PFSK-1 (cell line): ENCODE measurements around the gene MAB21L4.

Source experiments
- FOXP2 ChIP-seq: optimal IDR thresholded peaks from 2 replicates; pipeline ENCODE3; 2011; ENCODE audit warnings: borderline replicate concordance, control low read depth, inconsistent platforms; ENCODE audit not compliant: insufficient read depth; ENCODE audit errors: extremely low read length, extremely low read depth
- POLR2AphosphoS5 ChIP-seq: IDR thresholded peaks from 2 replicates; pipeline ENCODE4 v1.6.1; 2012; ENCODE audit warnings: low read depth, mild to moderate bottlenecking, control low read depth, low read length, moderate library complexity
- REST ChIP-seq, 2 experiments: IDR thresholded peaks; 2 replicates each; pipeline versions ENCODE4 v1.6.1 to v1.8.0; 2011 to 2012; ENCODE audit warnings: low read depth in 2 of 2, low read length in 2 of 2, control low read depth in 1 of 2, inconsistent platforms in 1 of 2, mild to moderate bottlenecking in 1 of 2, moderate library complexity in 1 of 2; ENCODE audit not compliant: insufficient read depth in 1 of 2
- SIN3A ChIP-seq: IDR thresholded peaks from 2 replicates; pipeline ENCODE4 v1.6.1; 2012; ENCODE audit warnings: mild to moderate bottlenecking, low read length, moderate library complexity, borderline replicate concordance; ENCODE audit not compliant: insufficient read depth
- TAF1 ChIP-seq: IDR thresholded peaks from 2 replicates; pipeline ENCODE4 v1.6.1; 2012; ENCODE audit warnings: low read length, control low read depth, borderline replicate concordance; ENCODE audit not compliant: insufficient read depth

The MAB21L4 gene

DNA sequence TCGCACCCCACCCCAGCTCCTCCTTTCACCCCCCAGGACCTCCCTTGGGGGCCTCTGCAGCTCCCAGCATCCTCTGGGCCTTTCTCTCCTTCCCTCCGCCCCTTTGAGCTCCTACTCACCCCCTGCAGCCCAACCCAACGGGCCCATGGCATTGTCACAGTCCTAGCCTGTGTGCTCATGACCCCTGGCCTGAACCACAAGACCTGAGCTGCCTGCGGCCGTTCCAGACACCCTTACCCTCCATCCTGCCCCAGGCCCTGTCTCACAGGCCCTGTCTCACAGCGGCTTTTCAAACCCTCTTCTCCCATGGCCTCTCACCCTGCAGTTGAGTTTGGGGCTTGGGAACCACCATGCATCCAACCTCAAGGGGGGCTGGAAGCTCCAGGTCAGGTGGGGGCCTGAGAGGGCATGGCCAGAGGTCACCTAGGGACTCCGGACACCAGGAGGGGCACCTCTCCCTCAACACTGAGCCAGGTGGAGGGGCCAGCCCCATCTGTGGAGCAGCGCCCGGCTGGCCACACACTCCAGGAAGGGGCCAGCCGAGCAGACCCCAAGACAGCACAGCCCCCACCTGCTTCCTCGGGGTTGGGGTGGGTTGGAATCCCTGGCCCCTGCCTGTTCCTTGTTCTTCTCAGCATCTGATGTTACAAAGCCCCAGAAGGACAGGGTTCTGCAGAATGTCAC is 6.9 kb downstream of the MAB21L4 start:
- TF ChIP-seq POLR2AphosphoS5 (no peak), REST (IDR thresholded peaks at IDR 0.05; ENCODE audit: insufficient read depth in 1 of 2, low read depth in 2 of 2, low read length in 2 of 2) (no peak), SIN3A (no peak), TAF1 (no peak), FOXP2 (no peak)

- TF ChIP-seq POLR2AphosphoS5 (no peak), SIN3A (no peak), REST (IDR thresholded peaks at IDR 0.05; ENCODE audit: insufficient read depth in 1 of 2, low read depth in 2 of 2, low read length in 2 of 2) (no peak), TAF1 (no peak), FOXP2 (no peak)
Measured at GRCh38 chr2:240888130-240888889, 7.6 kb downstream of the MAB21L4 start.

- TF ChIP-seq TAF1 (no peak), FOXP2 (no peak), SIN3A (no peak), REST (IDR thresholded peaks at IDR 0.05; ENCODE audit: insufficient read depth in 1 of 2, low read depth in 2 of 2, low read length in 2 of 2) (no peak), POLR2AphosphoS5 (no peak)
Measured at GRCh38 chr2:240887631-240888030, 8.3 kb downstream of the MAB21L4 start.

GRCh38 chr2:240886678-240887609 is 9.0 kb downstream of the MAB21L4 start:
- TF ChIP-seq SIN3A (no peak), POLR2AphosphoS5 (no peak), TAF1 (no peak), REST (IDR thresholded peaks at IDR 0.05; ENCODE audit: insufficient read depth in 1 of 2, low read depth in 2 of 2, low read length in 2 of 2) (no peak), FOXP2 (no peak)
